GM19452 (cell line): ENCODE results near the gene RCAN2.
"Not testable (repeated sequence)": the region's sequence is repeated elsewhere in the genome, so short reads cannot be mapped to it uniquely, and the experiment has no call there.

Source experiments
- ATAC-seq: cut with Tn5 transposase; IDR thresholded peaks from one replicate; pipeline ENCODE4 v1.9.1; 2021; ENCODE audit not compliant: unreplicated experiment

The RCAN2 gene

DNA sequence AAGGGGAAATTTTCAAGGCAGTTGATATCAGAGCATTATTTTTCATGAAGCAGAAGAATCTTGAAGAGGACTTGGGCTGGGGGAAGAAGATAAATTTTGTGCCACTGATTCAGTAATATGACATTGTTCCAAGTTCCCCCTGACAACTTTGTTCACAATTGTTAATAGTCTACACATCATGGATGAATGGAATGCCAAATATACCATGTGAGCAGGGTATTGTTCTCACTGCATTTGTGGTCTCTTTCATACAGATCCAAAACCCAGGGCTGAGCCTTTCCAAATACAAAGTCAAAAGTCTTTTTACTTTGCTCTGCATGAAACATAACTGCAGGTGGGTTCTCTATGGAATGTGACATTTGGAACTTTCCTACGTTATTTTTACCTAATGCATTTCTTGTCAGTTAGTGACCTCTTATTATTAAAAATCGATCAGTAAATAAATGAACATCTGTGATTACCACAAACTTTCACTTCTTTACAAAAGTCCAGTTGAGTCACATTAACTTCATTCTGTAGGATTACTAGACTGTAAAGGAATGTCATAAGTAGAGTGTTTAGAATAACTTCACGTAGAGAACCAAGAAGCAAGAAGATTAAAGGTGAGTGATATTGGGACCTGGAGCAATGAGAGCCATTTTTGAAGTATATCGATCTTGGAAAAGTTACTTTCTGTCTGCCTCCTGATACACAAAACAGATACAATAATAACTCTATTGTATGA lies 100.9 kb downstream of the RCAN2 start:
- no peak for ATAC-seq

DNA sequence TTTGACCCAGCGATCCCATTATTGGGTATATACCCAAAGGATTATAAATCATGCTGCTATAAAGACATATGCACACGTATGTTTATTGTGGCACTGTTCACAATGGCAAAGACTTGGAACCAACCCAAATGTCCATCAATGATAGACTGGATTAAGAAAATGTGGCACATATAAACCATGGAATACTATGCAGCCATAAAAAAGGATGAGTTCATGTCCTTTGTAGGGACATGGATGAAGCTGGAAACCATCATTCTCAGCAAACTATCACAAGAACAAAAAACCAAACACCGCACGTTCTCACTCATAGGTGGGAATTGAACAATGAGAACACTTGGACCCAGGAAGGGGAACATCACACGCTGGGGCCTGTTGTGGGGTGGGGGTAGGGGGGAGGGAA lies 103.5 kb downstream of the RCAN2 start:
- ATAC-seq = not testable (repeated sequence)

GRCh38 chr6:46381579-46381978 lies 109.7 kb downstream of the RCAN2 start:
- no peak for ATAC-seq

GRCh38 chr6:46381057-46381456 lies 110.2 kb downstream of the RCAN2 start:
- ATAC-seq = no peak

DNA sequence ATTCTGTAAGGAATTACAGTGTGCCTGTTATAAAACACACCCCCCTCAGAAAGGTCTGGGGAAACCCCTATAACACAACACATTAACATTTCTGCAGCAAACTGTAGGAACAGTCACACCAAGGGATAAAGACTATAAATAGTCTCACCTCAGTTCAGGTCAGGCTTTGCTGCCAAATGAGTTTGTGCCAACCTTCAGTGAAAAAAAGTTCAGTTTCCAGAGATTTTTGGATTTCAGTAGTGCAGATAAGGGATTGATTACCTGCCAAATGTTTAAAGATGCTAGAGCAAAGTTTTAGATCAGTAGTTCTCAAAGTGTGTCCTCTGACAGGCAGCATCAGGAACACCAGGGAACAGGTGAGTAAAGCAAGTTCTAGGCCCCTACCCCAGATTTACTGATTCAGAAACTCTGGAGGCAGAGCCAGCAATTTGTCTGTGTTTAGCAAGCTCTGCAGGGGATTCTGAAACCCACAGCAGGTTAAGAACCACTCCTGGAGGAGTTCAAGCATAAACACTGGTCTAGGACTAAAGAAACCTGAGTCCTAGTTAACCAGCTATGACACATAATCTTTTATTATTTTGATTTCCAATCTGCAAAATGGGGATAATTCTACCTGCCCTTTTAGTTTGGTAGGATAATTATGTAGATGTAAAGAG lies 111.0 kb downstream of the RCAN2 start:
- no peak for ATAC-seq

DNA sequence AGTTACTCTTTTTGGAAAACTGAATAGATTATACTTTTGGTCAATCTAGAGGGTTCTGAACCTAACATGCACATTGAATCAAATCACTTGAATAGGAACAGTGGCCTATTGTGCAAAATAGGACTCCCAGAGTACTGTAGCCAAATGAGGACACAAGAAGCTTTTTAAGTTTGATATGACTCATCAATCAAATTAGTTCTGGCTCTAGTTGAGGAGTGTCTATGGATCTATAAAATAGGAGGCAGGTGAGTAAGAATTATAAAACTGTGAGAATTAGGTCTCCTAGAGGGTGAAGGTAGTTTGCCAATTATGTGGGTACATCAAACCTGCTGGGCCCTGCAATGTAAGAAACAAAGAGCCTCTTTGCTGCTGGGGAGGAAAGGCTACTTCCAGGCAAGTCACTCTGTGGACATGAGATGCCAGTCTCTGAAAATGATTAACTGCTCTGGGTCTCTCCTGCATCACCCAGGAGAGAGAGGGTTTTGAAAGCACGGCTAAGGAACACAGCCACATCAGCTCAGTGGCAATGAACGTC lies 112.3 kb downstream of the RCAN2 start:
- no peak for ATAC-seq

DNA sequence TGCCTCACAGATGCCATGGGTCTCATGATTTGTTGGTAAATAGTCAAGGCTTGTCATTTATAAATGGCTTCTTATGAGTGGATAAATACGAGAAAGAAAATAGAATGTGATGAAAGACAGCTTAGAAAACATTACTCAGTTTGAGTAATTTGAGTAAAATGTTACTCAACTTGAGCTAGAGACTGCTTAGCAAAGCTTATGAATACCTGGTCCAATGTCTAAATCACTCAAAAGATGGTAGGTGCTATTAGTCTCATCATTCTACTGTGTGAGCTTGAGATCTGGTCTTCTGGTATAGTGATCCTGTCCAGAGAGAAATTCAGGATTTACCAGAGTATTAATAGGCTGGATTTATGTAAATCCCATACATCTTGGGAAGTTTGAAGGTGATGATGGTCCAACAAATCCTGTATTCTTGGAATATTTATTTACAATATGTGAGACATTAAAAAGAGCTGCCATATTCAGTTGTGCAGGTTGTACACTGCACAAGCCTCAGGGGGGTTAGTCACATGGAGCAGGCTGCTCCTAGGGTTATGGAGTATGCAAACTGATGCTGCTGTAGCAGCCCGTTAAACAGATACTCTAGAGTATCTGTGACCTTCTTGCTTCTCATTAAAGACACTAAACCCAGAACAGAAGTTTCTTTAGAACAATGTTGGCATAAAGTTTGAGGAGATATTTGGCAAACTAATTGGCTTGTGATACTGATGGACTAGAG lies 112.9 kb downstream of the RCAN2 start:
- ATAC-seq = no peak

GRCh38 chr6:46377209-46377608 lies 114.0 kb downstream of the RCAN2 start:
- ATAC-seq = no peak

GRCh38 chr6:46376562-46377061 lies 114.6 kb downstream of the RCAN2 start:
- peak; percentile 86 for ATAC-seq

DNA sequence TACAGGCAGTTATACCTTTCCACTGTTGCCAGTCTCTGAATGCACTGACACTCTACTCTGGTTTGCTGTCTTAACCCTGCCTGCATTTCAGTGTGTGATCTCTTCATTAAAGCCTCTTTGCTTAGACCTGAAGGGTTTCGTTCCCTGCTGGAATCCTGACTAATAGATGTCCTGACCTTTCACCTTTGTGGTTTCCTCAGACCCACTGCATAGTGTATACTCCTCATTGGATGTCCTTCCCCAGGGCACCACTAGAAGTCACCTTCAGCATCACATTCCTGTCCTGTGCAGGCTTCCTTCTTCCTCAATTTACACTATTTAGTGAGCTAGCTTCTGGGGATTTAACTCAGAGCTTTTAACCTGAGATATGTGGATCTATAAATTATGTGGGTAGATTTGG lies 120.6 kb downstream of the RCAN2 start:
- no peak for ATAC-seq

GRCh38 chr6:46368169-46368536 lies 123.1 kb downstream of the RCAN2 start:
- ATAC-seq = no peak

DNA sequence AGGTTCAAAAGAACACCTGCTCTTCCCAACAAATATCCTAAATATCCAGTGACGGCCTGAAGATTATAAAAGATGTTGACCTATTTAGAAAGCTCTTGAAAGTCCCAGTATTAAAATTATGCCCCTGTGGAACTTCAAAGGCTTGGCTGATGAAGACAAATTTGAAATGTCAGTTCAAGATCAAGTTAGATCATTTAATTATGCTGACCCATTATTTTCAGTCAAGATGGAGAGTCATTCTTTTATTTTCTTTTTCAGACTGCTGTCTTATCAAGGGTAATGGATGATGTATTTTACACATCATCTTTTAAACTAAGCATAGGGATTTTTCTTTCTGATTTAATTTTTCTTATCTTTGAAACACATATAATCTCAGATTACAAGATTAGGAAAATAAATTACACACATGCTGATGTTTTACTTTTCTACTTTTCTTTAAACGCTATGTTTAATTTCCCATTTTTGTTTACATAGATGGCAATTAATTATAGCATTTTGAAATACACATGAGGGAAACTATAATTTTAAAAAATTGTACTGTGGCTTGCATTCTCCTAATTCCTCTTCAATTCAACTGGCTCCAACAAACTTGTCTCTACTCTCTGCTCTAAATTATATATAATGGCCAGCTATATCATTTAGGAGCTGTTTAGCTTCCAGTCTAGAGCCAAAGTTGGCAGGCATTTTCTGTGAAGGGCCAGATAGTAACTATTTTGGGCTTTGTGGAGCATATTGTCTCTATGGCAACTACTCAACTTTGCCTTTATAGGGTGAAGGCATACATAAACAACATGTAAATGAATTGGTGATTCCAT lies 123.7 kb downstream of the RCAN2 start:
- ATAC-seq = no peak

GRCh38 chr6:46366190-46366900 lies 124.9 kb downstream of the RCAN2 start:
- no peak for ATAC-seq

- no peak for ATAC-seq
Measured at GRCh38 chr6:46357591-46357990, 133.7 kb downstream of the RCAN2 start.

GRCh38 chr6:46356543-46356942 lies 134.7 kb downstream of the RCAN2 start:
- no peak for ATAC-seq

DNA sequence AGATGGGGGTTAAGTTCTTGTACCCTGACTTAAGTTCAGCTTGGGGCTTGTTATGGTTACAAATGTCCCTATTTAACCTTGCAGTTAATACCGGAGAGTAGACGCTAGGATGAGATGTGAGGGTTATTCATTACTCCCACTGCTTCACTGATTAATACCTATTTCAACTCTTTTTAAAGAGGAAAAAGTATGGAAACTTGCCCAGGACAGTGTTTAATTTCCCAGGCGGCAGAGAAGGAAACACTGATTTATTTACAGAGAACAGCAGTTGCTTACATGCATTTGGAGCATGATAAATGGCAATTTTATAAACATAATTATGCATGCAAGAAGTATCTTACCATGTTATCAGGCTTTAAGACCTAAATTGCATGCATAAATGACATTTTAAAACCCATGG lies 137.7 kb downstream of the RCAN2 start:
- ATAC-seq = no peak

DNA sequence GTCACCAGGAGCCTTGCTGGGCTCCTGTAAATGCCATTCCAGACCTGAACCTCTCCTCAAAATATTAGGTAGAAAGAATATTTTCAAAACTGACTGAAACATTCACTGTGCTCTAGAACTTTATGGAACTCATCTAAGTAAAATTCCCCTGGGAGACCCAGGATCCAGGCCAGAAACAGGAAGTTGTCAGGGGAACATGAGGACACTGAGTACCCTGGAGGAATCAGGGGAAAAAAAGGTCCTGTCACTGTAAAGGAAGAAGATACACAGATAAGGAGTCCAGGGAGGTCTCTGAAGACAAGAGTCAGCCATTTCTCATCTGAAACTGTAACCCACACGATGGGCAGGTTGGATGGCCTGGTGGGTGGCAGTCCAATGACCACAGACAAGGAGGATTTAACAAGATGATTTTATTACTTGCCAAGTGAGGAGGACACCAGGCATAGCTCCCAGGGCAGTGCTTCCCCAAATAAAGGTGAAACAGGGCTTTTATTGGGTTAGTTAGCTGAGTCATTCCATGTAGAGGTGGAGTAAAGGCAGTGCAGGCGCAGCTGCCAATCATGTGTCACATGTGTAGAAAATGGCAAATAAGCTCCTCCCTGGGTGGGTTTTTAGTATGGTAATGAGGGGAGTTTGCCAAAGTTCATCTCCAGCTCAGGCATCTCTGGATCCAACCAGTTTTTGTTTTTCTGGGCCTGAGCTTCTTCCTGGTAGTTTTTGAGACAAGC lies 138.5 kb downstream of the RCAN2 start:
- ATAC-seq = no peak

DNA sequence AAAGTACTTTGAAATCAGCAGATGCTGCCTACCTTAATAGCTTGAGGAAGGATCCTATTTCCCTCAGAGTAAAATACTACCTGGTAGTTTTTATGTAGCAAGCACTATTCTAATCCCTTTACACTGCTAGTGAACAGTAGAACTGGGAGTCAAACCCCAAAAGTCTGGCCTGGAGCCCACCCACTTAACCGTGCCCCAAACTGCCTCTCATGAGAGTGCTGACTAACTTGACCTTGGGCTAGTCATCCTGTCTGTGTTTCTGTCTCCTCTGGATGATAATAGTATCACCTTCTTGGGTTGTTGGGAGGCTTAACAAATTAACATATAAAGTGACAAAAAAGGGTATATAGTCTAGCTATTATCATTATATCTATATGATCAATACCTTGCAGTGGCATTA lies 140.5 kb downstream of the RCAN2 start:
- no peak for ATAC-seq

DNA sequence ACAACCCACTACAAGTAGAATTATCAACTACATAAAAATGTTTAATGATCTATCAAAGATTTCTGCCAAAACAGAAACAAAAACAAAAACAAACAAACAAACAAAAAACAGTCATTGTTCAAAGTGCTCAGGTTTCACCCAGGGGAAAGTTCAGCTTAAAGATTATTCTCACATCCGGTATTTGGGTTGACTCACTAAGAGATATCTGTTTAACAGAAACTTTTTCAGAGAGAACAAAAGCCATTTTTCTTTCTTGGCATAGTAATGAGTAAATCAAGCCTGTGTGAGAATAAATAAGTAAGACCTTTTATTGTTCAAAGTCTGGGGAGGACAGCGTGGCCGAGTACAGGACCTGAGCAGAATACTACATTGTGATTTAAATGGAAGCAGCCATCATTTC lies 143.6 kb downstream of the RCAN2 start:
- no peak for ATAC-seq

DNA sequence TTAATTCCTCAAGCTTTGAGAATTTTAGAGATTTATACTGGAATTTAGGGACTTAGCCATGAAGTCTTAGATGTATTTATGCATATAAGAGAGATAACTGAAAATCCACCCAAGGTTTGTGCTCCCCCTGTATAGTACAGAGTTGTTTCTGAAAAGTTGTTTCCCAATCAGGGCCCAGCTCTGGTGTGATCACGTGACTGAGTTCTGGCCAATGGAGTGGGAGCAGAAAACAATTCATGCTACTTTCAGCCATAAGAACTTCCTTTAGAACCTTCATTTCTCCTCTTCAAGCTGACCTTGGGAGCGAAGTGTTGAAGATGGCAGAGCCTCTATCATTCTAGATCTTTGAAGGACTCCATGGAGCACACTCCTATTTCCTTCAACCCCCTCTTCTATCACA lies 151.0 kb downstream of the RCAN2 start:
- no peak for ATAC-seq
